Measurements from ENCODE around the gene FAM3D.

Gene FAM3D

DNA sequence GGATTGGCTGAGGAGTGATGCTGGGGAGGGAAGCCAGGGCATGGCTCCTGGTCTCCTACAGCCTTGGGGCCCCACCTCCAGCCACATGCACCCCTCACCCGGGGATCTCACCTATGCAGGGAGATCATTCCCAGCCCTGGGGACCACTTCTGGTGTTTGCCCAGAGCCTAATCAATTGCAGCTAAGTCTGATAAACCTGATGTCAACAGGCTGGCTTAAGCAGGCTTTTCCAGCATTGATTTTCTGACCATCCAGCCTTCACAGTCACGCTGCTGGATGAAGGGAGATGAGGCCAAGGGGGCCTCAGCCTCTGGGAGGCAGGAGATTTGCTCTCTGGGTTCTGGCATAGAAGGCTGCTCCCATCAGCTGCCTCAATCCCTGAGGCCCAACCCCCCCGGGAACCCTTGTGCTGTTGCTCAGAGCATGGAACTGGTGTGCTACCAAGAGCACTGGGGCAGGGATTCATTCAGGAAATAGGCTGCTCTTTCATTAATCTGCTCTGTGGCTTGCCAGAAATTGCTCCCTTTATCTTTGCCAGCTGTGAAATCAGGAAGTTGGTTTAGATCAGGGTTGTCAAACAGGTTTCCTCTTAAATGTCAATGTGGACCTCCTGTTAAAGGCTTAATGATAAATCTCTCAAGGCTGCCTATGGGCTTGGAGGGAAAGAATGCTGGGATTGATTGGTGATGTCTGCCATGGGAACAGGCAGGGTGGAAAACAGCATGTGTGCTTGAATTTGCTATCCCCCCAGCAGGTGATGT lies 19.0 kb downstream of the FAM3D start:
- H3K27me3 ChIP-seq (replicated peaks; ENCODE audit: control insufficient read depth, insufficient read depth, low read length): no peaks in the 10 kb centered on the region
- no peaks in the 10 kb centered on the region for H3K36me3 ChIP-seq (ENCODE audit: control insufficient read depth, insufficient read depth, low read length)
- DNase-seq (ENCODE audit: extremely low read depth, insufficient read length): no peak
- TF ChIP-seq, protein P1, sequence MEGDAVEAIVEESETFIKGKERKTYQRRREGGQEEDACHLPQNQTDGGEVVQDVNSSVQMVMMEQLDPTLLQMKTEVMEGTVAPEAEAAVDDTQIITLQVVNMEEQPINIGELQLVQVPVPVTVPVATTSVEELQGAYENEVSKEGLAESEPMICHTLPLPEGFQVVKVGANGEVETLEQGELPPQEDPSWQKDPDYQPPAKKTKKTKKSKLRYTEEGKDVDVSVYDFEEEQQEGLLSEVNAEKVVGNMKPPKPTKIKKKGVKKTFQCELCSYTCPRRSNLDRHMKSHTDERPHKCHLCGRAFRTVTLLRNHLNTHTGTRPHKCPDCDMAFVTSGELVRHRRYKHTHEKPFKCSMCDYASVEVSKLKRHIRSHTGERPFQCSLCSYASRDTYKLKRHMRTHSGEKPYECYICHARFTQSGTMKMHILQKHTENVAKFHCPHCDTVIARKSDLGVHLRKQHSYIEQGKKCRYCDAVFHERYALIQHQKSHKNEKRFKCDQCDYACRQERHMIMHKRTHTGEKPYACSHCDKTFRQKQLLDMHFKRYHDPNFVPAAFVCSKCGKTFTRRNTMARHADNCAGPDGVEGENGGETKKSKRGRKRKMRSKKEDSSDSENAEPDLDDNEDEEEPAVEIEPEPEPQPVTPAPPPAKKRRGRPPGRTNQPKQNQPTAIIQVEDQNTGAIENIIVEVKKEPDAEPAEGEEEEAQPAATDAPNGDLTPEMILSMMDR (IDR thresholded peaks at IDR 0.05; ENCODE audit: insufficient read depth, low read length, poor library complexity, severe bottlenecking): no peak
- no peak overlapping the region for H3K4me3 ChIP-seq (replicated peaks; ENCODE audit: low read depth, low read length)

DNA sequence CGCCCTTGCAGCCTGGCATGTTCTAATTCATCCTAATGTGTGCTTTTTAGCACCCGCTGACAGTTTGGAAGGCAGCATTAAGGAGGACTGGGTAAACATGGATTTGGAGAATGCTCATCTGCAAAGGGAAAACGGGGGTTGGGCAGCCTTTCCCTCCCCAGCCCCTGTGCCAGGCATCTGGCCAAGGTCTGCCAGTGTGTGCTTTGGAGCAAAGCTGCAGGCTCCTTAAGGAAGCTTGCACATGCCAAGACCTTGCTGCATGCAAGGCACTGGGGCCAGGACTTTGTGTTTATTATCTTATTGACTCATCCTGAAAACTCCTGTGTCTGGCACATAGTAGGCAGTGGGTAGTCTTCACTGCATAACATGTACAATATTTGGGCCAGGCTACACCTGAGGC lies 20.1 kb downstream of the FAM3D start:
- H3K27me3 ChIP-seq (replicated peaks; ENCODE audit: control insufficient read depth, insufficient read depth, low read length): no peaks in the 10 kb centered on the region
- H3K4me3 ChIP-seq (replicated peaks; ENCODE audit: low read depth, low read length): no peak overlapping the region
- no peaks in the 10 kb centered on the region for H3K36me3 ChIP-seq (ENCODE audit: control insufficient read depth, insufficient read depth, low read length)
- DNase-seq (ENCODE audit: extremely low read depth, insufficient read length): no peak
- TF ChIP-seq, protein P1 (IDR thresholded peaks at IDR 0.05; ENCODE audit: insufficient read depth, low read length, poor library complexity, severe bottlenecking): no peak

DNA sequence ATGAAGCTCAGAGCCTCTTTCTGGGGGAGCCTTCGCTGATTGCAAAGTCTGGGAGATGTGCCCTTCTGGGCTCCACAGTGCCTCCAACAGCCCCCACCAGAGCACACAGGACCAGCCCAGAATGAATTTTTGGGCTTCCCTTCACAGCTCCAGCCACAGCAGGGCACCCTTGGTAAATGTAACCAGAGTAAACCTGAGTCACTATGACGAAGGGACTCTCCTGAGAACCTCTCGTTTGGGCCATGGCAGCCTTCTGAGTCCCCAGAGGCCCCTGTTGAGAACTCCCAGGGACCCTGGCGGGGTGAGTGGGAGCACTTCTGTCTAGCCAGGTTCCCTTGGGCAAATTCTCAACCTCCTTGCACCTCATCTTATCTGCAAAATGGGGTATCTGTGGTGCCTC lies 20.8 kb downstream of the FAM3D start:
- H3K36me3 ChIP-seq (ENCODE audit: control insufficient read depth, insufficient read depth, low read length): no peaks in the 10 kb centered on the region
- no peaks in the 10 kb centered on the region for H3K27me3 ChIP-seq (replicated peaks; ENCODE audit: control insufficient read depth, insufficient read depth, low read length)
- TF ChIP-seq, protein P1 (IDR thresholded peaks at IDR 0.05; ENCODE audit: insufficient read depth, low read length, poor library complexity, severe bottlenecking): no peak
- H3K4me3 ChIP-seq (replicated peaks; ENCODE audit: low read depth, low read length): no peak overlapping the region
- no peak for DNase-seq (ENCODE audit: extremely low read depth, insufficient read length)

DNA sequence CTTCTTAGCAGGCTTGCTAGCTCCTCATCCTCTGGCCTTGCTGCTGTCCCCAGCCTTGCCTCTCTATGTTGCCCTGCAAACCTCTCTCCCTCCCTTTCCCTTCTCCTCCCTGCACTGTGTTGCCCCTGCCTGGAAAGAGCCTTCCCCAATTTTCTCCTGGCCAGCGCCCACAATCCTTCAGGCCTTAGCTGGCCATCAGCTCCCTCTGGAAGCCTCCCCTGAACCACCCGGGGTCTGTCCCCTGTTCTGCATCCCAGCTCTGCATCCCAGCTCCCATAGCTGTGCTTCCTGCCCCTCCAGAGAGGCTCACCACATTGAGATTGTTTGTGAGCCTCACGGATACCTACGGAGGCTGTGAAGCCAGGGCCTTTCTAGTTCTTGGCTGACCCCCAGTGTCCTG lies 23.7 kb downstream of the FAM3D start:
- H3K27me3 ChIP-seq (replicated peaks; ENCODE audit: control insufficient read depth, insufficient read depth, low read length): no peaks in the 10 kb centered on the region
- H3K4me3 ChIP-seq (replicated peaks; ENCODE audit: low read depth, low read length): no peak overlapping the region
- no peak for DNase-seq (ENCODE audit: extremely low read depth, insufficient read length)
- TF ChIP-seq, protein P1 (IDR thresholded peaks at IDR 0.05; ENCODE audit: insufficient read depth, low read length, poor library complexity, severe bottlenecking): no peak
- H3K36me3 ChIP-seq (ENCODE audit: control insufficient read depth, insufficient read depth, low read length): no peaks in the 10 kb centered on the region

DNA sequence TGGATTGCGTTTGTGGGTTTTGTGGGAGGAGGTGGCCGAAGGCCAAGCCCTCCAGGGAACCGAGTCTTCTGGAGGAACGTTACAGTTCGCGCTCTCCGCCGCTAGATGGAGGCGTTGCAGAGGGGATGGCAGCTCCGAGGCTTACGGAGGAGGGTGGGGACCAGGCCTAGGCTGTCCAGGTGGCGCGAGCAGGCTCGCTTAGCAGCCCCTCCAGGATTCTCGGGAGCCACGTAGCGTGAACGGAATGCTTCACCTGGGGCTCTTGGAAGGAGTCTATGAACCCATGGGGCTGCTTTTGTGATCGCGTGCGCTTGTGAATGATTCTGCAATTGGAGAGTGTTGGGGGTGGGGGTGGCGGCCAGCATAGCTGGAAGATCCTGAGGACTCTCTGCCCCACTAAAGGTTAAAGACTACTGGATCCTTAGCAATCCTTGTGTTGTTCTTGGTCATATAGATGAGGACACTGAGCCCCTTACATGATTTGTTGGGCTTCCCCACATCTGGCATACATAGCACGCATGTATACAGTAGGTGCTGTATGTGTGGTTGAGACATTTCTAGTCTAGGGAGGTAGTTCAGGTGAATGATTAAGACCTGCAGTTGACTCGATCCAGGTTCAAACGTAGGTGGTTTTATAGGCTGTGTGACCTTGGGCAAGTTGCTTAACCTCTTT lies 25.7 kb downstream of the FAM3D start:
- DNase-seq (ENCODE audit: extremely low read depth, insufficient read length): peak; percentile 50
- H3K4me3 ChIP-seq (replicated peaks; ENCODE audit: low read depth, low read length): no peak overlapping the region
- H3K27me3 ChIP-seq (replicated peaks; ENCODE audit: control insufficient read depth, insufficient read depth, low read length): no peaks in the 10 kb centered on the region
- no peaks in the 10 kb centered on the region for H3K36me3 ChIP-seq (ENCODE audit: control insufficient read depth, insufficient read depth, low read length)
- TF ChIP-seq, protein P1 (IDR thresholded peaks at IDR 0.05; ENCODE audit: insufficient read depth, low read length, poor library complexity, severe bottlenecking): peak; percentile 96

All from GM06990 (cell line).